ENCODE measurements around the gene SLC13A3.

DNA sequence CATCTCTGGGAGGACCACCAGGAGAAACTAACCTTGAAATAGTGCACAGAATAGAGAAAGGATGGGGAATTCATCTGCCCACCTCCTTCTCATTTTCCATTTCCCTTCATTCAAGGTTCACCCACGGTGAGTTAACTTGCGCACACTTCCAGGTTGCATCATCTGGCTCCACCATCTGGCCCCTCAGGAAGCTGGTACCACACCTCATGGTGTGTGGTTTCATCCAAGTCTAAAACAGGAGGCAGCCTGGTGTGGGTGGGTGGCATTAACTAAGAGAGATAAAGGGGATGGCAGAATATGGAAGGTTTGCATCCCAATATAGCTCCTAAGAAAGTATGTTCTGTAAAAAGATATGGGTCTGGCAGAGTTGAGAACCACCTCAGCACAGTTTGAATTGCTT, 141.7 kb downstream of the SLC13A3 start:
- TF ChIP-seq, protein P1, sequence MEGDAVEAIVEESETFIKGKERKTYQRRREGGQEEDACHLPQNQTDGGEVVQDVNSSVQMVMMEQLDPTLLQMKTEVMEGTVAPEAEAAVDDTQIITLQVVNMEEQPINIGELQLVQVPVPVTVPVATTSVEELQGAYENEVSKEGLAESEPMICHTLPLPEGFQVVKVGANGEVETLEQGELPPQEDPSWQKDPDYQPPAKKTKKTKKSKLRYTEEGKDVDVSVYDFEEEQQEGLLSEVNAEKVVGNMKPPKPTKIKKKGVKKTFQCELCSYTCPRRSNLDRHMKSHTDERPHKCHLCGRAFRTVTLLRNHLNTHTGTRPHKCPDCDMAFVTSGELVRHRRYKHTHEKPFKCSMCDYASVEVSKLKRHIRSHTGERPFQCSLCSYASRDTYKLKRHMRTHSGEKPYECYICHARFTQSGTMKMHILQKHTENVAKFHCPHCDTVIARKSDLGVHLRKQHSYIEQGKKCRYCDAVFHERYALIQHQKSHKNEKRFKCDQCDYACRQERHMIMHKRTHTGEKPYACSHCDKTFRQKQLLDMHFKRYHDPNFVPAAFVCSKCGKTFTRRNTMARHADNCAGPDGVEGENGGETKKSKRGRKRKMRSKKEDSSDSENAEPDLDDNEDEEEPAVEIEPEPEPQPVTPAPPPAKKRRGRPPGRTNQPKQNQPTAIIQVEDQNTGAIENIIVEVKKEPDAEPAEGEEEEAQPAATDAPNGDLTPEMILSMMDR (IDR thresholded peaks at IDR 0.05; ENCODE audit: low read length) = no peak
- no peak for TF ChIP-seq EZH2 (IDR thresholded peaks at IDR 0.05; ENCODE audit: borderline replicate concordance, low read length)

All from OCI-LY1 (cell line).